CD4-positive, alpha-beta T cell (primary cell): ENCODE data around the gene HIVEP3. TPM values are rescaled to one million over a fixed set of nuclear protein-coding genes. Genes with fewer than 3 reads are reported as not detected.

Experiments
- ATAC-seq: fragments of 200-7000 bp; cut with Tn5 transposase; one replicate; pipeline ENCODE4 v1.10.0; 2022; ENCODE audit warnings: mild to moderate bottlenecking; ENCODE audit not compliant: poor library complexity
- CTCF ChIA-PET: fragments of 350-600 bp; sonication (Branson Sonifier 250); formaldehyde crosslinking; loops from one replicate; lab custom pipeline; 2021; ENCODE audit warnings: antibody characterized with exemption, inconsistent platforms; lab: Charles Lee
- POLR2A ChIA-PET: fragments of 350-600 bp; sonication (Branson Sonifier 250); formaldehyde crosslinking; loops from one replicate; lab custom pipeline; 2021; ENCODE audit warnings: antibody characterized with exemption, inconsistent platforms; lab: Charles Lee
- DNase-seq, 14 experiments: peaks; one replicate each; pipeline ENCODE4 v3.0.0-alpha.2; 2013 to 2020; ENCODE audit warnings: mixed read lengths in 2 of 14
- H3K27ac ChIP-seq, 2 donors: one replicate each; pipeline versions ENCODE4 v1.5.1 to v1.7.0; 2013; ENCODE audit warnings: low read length in 2 of 2, low read depth in 1 of 2, mild to moderate bottlenecking in 1 of 2
- H3K27me3 ChIP-seq, 2 experiments: 1 replicate in 1 of 2; 2 replicates in 1 of 2; pipeline versions ENCODE4 v1.6.1 to v1.7.0; 2013; ENCODE audit warnings: low read length in 2 of 2, control low read depth in 1 of 2, mild to moderate bottlenecking in 1 of 2, moderate library complexity in 1 of 2; ENCODE audit not compliant: insufficient read depth in 2 of 2, control insufficient read depth in 1 of 2
- H3K36me3 ChIP-seq: one replicate; pipeline ENCODE4 v1.6.1; 2013; ENCODE audit warnings: low read length, control low read depth; ENCODE audit not compliant: insufficient read depth
- H3K4me1 ChIP-seq: one replicate; pipeline ENCODE4 v1.6.1; 2013; ENCODE audit warnings: low read length, control low read depth; ENCODE audit not compliant: insufficient read depth
- H3K4me3 ChIP-seq: one replicate; pipeline ENCODE4 v1.5.1; 2013; ENCODE audit warnings: mild to moderate bottlenecking, low read length, moderate library complexity
- H3K9me3 ChIP-seq, 2 experiments: 1 replicate in 1 of 2; 2 replicates in 1 of 2; pipeline versions ENCODE4 v1.6.1 to v1.7.0; 2013; ENCODE audit warnings: low read length in 2 of 2, mild to moderate bottlenecking in 2 of 2, control low read depth in 1 of 2, moderate library complexity in 1 of 2; ENCODE audit not compliant: control insufficient read depth in 1 of 2, insufficient read depth in 1 of 2
- H3K27ac Mint-ChIP-seq: one replicate; pipeline ENCODE4 v1.8.0; 2020; ENCODE audit warnings: mixed read lengths
- H3K27me3 Mint-ChIP-seq: one replicate; pipeline ENCODE4 v1.8.0; 2021; ENCODE audit warnings: mixed read lengths
- H3K36me3 Mint-ChIP-seq: one replicate; pipeline ENCODE4 v1.8.0; 2021; ENCODE audit warnings: low read depth, mixed read lengths
- H3K4me1 Mint-ChIP-seq: one replicate; pipeline ENCODE4 v1.8.0; 2021; ENCODE audit warnings: low read depth, mixed read lengths
- H3K4me3 Mint-ChIP-seq: one replicate; pipeline ENCODE4 v1.8.0; 2020; ENCODE audit warnings: mild to moderate bottlenecking, mixed read lengths
- H3K9me3 Mint-ChIP-seq: one replicate; pipeline ENCODE4 v1.8.0; 2020; ENCODE audit warnings: mixed read lengths
- intact Hi-C, 2 experiments: fragments of 100-400 bp; cut with DNase I in 1 of 2; cut with micrococcal nuclease in 1 of 2; formaldehyde crosslinking; loops; one replicate each; pipeline versions ENCODE4 v1.15.1 to v1.9.0; 2023 to 2025; cut with DNase I, micrococcal nuclease
- total RNA-seq, 174 experiments: library from RNA in 2 of 174; stranded (reverse) in 2 of 174; gene quantifications; one replicate each; pipeline ENCODE4 v1.2.3 and lab custom pipeline; 2021 to 2026
- TF ChIP-seq, protein P1 (sequence below): fragments of 200-600 bp; IDR thresholded peaks from one replicate; pipeline ENCODE4 v1.8.0; 2022; ENCODE audit warnings: antibody characterized with exemption, mild to moderate bottlenecking

Gene HIVEP3
- total RNA-seq, 2 experiments from 2014 or later = 5.1 to 5.4 TPM

DNA sequence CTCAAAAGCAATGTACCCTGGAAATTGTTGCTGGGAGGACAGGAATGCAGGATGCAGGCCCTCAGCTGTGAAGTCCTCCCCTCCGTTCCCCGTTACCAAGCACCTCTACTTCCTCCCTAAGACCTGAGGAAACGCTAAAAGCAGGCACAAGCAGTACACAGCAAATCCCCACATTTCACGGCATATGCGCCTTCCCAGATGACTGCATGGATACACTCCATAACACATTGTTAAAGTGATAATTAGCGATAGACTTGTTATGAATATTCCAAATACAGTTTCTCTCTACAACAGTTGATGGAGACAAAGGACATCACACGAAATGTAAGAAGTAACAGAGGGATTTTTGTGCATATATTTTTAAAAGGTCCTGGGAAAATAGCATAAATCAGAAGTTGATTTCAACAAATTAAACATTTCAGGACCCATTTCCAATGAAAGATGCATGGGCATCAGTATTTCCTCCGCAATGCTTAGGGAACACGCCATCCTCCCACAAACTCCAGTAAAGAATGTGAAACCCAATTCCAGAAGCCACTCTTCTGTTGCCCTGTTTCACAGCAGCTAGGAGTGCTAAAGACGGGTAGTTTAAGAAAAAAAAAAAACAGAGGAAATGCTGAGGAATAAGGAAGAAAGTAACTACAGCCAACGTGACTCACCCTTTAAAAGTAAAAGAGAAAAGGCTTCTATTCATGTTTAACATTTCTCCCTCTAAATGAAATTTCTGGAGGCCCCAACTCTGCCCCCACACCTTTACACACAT lies 75.5 kb downstream of the HIVEP3 start:
- ChIA-PET POLR2A (no interaction called here), CTCF (no interaction called here)
- Mint-ChIP-seq H3K9me3 (no peaks in the 10 kb centered on the region), H3K36me3 (peaks cover 5% of the 10 kb centered on the region), H3K27ac (no peak overlapping the region), H3K27me3 (no peaks in the 10 kb centered on the region), H3K4me1 (peaks cover 25% of the 10 kb centered on the region), H3K4me3 (no peak overlapping the region)
- Histone ChIP-seq H3K27ac (no peak overlapping the region), H3K36me3 (peaks cover 8% of the 10 kb centered on the region), H3K9me3 (no peaks in the 10 kb centered on the region), H3K4me3 (no peak overlapping the region), H3K4me1 (peaks cover 8% of the 10 kb centered on the region), H3K27me3 (no peaks in the 10 kb centered on the region)
- DNase-seq (no peak), ATAC-seq (no peak)
- intact Hi-C loops = no loop called here
- TF ChIP-seq, protein P1, sequence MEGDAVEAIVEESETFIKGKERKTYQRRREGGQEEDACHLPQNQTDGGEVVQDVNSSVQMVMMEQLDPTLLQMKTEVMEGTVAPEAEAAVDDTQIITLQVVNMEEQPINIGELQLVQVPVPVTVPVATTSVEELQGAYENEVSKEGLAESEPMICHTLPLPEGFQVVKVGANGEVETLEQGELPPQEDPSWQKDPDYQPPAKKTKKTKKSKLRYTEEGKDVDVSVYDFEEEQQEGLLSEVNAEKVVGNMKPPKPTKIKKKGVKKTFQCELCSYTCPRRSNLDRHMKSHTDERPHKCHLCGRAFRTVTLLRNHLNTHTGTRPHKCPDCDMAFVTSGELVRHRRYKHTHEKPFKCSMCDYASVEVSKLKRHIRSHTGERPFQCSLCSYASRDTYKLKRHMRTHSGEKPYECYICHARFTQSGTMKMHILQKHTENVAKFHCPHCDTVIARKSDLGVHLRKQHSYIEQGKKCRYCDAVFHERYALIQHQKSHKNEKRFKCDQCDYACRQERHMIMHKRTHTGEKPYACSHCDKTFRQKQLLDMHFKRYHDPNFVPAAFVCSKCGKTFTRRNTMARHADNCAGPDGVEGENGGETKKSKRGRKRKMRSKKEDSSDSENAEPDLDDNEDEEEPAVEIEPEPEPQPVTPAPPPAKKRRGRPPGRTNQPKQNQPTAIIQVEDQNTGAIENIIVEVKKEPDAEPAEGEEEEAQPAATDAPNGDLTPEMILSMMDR = no peak

DNA sequence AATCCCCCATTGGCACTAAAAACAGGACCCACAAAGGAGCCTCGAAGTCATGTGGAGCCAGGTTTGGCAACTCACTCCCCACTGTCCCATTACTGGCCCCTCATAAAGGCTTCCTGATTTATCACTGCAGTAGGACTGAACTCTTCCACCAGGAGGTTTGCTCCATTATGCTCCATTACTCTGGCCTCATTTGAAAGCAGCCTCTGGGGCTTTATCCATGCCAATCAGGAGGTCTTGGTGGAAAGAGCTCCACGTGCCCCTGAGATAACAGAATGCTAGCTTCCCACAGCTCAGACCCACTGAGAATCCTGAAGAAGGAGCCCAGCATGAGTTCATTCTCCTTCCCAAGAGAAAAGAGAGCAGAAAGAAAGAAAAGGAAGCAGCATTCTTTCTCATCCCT lies 76.4 kb downstream of the HIVEP3 start:
- Histone ChIP-seq H3K36me3 (peaks cover 3% of the 10 kb centered on the region), H3K4me3 (no peak overlapping the region), H3K27ac (no peak overlapping the region), H3K9me3 (no peaks in the 10 kb centered on the region), H3K27me3 (no peaks in the 10 kb centered on the region), H3K4me1 (peaks cover 8% of the 10 kb centered on the region)
- H3K4me3 Mint-ChIP-seq = no peak overlapping the region
- ChIA-PET POLR2A (no interaction called here), CTCF (no interaction called here)
- TF ChIP-seq, protein P1 = no peak
- peaks cover 25% of the 10 kb centered on the region for H3K4me1 Mint-ChIP-seq
- ATAC-seq = no peak
- no peaks in the 10 kb centered on the region for H3K9me3 Mint-ChIP-seq
- H3K36me3 Mint-ChIP-seq = peaks cover 5% of the 10 kb centered on the region
- no peak for DNase-seq
- no peaks in the 10 kb centered on the region for H3K27me3 Mint-ChIP-seq
- intact Hi-C loops = no loop called here
- H3K27ac Mint-ChIP-seq = no peak overlapping the region

DNA sequence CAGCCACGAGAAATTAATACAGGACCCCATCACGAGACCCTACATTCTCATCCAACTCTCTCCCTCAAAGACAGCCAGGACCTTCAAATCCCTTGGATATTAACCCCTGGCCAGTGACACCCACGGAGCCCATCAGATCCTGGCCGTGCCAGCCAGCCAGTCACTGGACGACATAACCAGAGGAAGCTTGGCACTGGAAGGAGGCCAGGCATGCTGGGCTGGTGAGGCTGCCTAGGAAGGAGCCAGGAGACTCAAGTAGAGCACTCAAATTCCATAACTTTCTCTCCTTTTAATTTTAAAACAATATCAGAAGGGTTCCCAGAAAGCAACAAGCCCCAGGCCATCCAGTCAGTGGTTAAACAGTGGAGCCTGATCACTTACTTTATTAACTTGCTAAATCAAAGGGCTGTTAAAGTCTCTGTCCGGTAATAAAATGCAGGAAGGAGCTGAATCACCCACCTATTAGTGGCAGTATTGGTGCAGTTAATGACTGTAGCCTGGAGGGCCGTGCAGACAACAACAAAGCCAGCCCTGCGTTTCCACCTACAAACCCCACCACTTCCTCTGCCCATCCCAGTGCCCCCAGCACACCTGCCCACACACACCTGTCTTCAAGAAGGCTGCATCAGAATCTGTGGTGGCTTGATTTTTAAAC lies 78.0 kb downstream of the HIVEP3 start:
- no peak overlapping the region for H3K27ac ChIP-seq
- H3K27me3 Mint-ChIP-seq = no peaks in the 10 kb centered on the region
- no peak overlapping the region for H3K4me3 ChIP-seq
- ChIA-PET CTCF (no interaction called here), POLR2A (no interaction called here)
- H3K4me1 Mint-ChIP-seq = peaks cover 20% of the 10 kb centered on the region
- no peak overlapping the region for H3K4me3 Mint-ChIP-seq
- H3K27ac Mint-ChIP-seq = no peak overlapping the region
- peaks cover 8% of the 10 kb centered on the region for H3K4me1 ChIP-seq
- DNase-seq = no peak
- no peaks in the 10 kb centered on the region for H3K9me3 ChIP-seq
- no peaks in the 10 kb centered on the region for H3K36me3 Mint-ChIP-seq
- H3K27me3 ChIP-seq = no peaks in the 10 kb centered on the region
- TF ChIP-seq, protein P1 = no peak
- intact Hi-C loops = no loop called here
- no peaks in the 10 kb centered on the region for H3K9me3 Mint-ChIP-seq
- no peak for ATAC-seq
- H3K36me3 ChIP-seq = no peaks in the 10 kb centered on the region
